HL-60/S4 treated with retinoic acid at 250 ng/mL for 4 days and 3 days (cell line): ENCODE data around the gene THAP4.

Experiments
- in situ Hi-C: fragments of 300-500 bp; cut with MboI; formaldehyde crosslinking; loops from 2 replicates; pipeline ENCODE4 v1.7.0; 2022; ENCODE audit warnings: low sequenced_read_pairs

Gene THAP4

DNA sequence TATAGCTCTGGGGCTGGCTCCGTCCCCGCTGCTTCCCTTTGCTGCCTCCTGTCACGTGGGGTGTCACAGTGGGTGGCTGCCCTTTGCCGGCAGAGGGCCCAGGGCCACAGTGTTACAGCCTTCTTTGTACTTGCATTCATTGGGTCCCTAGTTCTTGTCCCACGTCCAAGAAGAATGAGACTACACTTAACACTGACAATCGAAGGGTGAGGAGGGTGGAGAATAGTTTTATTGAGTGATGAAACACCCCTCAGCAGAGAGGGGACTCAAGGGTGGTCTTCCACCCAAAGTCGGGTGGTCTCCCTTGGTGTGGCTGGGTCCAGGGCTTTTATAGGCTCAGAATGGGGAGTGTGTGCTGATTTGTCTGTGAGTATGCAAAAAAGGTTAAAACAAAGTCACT lies 2.4 kb upstream of the THAP4 start:
- in situ Hi-C loops: no loop called here

DNA sequence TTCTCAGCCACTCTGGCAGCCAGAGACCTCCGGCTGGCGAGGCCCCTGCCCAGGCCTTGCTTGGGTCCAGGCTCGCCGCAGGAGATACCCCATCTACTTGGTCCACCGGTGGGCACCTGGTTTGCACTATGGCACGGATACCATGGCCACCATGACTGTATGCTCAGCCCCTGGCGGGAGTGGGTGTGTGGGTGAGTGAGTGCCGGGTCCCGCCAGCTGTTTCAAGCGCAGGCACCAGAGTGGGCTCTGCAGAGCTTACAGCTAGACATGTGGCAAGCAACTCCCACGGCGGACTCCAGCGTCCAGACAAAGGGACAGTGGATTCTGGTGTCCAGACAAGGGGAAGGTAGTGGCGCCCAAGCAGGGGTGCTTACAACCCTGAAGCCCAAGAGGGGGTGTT lies 2.0 kb upstream of the THAP4 start:
- in situ Hi-C loops: no loop called here

DNA sequence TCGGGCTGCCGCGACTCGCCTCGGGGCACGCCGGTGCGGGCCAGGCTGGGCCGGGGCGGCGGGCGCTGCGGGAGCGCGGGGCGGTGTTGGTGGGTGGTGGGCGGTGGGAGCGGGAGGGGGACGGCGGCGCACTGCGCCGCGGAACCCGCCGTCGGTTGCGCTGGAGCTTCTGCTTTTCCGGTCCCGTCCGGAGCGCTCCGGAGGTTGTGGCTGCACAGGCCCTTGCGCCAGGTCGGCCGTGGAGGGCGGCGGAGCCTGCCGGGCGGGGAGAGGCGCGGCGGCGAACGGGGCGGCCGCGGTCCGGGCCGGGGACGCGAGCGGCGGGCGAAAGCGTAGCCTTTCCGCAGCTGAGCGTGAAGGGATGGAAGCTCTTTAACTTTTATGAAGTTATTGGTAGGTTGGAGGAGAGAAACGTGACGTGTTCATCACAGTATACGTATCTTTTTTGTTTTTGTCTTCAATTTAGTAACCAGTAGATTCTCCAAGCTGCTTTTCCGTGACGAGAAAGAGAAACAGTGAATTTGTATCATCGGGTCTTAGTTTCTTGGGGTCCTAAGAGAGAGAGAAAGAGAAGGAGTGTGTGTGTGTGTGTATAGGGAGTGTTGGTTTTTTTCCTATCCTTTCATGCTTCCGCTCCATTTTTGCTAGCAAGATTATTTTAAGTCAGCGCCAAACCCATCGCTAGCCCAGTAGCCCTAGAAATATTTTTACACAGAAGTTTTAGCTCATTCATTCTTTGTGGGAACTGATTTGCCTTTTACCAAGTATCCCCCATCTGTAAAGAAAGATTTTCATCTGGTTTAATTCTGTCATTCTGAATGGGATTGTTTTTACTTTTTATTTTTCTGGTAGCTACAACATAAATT lies 1.1 kb upstream of the THAP4 start:
- in situ Hi-C loops: no loop called here

DNA sequence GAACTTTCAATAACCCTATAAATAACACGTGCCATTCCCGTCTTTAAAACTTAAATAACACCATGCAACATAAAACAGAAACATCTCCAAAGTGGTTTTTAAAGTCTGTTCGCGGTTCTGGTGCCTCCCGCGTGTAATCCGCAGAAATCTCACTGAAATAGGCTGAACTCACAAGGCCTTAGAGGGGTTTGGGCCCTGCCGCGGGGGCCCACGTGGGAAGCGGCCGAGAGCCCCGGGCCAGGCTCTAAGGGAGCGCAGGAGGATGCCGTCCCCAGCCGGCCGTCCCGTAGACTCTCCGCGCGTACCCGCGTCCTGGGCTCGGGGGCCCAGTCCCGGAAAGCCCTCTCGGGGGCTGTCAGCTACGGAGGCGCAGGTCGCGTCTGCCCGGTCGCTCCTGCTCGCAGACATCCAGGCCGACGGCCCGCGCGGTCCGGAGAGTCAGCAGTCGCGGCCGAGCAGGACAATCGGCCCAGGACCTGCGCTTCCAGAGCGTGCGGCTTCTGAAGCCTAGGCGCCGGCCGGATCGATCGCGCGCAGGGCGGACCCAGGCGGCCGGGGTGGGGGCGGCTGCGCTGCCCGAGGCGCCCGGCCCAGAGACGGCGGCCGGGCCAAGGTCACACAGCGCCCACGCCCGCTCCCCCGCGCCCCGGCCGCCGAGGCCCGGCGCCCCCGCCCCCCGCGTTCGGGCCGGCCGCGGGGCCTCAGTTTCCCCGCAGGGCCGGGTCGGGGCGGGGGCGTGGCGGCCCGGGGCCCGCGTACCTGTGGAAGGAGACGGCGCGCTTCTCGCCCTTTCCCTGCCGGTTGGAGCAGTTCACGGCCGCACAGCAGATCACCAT lies 558 bp downstream of the THAP4 start:
- in situ Hi-C loops: no loop called here

DNA sequence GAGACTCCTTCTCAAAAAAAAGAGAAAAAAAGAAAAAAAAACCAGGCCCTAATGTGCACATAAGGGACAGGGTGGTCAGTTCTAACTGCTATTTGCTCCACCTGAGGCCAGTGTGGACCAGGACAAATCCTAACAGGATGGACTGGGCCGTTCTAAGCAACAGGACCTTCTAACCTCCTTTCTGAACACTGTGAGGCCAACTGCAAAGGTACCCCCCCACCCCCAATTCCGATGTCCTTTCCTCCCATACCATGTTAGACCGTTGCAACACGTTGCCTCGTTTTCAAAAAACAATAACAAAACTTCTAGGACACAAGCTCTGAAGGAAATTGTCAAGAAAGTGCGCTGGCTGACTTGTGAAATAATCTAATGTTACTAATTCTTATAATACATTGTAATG lies 1.2 kb downstream of the THAP4 start:
- in situ Hi-C loops: no loop called here

DNA sequence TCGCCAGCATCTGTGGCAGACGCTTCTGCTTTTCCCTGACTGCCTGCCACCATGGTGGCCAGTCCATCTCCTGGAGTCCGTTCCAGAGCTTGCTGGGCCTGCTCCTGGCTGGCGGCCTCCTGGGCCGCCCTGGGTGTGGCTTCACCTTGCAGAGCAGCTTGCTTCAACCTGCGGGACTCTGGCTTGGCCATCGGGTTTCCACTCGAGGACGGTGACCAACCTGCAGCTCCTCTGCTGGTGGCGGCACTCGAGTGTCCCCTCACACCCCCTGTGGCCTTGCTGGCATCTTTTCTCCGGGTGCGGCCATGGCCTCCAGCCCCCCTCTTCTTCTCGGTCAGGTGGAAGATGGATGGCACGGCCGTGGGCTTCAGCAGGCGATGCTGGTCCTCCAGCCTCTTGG lies 3.4 kb downstream of the THAP4 start:
- in situ Hi-C loops: no loop called here

DNA sequence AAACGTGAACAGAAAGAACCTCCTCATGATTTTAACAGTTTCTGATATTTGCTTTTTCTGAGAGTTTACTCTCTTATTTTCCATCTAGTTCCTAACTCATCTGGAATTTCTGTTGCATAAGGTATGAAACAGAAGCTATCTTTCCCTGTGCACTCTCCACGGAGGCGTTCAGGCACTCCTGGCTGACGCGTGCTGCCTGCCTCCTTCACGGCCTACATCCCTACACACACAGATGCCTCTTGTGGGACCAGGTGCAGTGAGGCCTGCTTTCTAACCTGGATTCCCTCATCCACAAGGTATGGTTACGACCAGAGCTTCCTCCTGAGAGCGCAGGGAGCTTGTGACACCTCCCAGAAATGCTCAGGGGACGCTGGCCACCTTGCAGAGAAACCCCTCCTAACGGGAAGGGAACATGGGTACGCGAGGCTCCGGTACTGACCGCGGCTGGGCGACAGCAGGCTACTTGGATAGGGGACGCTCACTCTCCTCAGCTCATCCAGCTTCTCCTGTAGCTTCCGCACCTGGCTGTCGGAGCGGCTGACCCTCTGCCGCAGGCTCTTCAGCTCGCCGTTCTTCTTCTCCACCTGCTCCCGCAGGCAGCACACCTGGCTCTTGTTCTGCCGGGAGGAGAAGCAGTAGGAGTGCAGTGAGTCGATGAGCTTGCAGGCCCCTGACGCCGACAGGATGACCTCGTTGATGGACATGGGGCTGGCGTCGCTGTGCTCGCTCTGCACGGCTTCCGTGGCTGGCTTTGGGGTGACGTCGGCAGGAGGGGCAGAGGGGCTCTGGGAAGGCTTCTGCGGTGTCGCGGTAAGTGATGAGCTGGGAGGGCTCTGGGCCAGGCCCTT lies 4.3 kb downstream of the THAP4 start:
- in situ Hi-C loops: no loop called here

DNA sequence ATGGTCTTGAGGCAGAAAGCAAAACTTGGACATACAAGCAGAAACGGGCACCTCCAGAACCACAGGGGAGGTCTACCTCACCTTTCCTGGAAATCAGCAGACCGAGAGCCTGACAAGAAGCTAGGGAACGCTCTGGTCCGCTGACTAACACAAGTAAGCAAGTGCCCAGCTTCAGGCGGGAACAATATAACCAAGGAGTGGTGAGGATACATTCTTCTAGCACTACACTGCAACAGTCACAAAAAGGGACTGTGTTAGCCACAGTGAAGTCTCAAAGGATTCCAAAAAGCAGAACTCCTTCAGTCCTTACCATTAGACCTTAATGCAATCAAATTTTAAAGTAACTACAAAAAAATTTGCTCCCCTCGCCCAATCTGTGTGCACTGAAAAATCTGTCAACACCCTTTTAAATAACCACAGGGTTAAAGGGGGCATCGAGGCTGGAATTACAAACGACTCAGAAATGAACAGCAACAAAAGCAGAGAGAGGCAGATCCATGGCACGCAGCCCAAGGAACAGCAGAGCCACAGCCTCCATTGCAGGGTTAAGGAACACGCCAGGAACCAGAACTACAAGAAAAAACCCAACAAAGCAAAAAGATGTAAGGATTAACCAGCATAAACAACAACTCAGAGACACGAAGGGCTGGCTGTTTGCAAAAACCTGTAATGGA lies 7.1 kb downstream of the THAP4 start:
- in situ Hi-C loops: no loop called here

DNA sequence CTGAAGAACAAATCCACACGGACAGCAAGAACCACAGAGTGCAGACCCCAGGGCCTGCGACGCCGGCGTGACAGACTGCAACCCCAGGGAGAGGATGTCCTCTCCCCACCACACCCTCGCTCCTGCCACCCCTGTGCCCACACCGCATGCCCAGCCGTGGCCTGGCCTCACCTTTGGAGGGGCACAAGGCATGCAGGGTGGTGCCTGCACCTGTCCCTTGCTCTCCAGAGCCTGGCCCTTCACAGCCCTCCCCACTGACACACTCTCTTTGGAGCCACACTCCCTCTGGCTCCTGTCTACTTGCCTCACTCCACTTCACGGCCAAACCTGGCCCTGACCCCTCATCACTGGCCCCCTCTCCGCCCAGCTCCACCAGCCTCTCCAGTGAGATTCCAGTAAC lies 9.3 kb downstream of the THAP4 start:
- in situ Hi-C loops: no loop called here

DNA sequence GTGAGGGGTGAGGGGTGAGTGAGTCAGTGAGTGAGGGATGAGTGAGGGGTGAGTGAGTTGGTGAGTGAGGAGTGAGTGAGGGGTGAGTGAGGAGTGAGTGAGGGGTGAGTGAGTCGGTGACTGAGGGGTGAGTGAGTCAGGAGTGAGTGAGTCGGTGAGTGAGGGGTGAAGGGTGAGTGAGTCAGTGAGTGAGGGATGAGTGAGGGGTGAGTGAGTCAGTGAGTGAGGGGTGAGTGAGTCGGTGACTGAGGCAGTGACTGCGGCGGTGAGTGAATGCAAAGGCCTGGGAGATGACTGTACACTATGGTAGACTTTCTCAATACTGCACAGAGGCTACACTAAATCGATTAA lies 16.6 kb downstream of the THAP4 start:
- in situ Hi-C loops: no loop called here

DNA sequence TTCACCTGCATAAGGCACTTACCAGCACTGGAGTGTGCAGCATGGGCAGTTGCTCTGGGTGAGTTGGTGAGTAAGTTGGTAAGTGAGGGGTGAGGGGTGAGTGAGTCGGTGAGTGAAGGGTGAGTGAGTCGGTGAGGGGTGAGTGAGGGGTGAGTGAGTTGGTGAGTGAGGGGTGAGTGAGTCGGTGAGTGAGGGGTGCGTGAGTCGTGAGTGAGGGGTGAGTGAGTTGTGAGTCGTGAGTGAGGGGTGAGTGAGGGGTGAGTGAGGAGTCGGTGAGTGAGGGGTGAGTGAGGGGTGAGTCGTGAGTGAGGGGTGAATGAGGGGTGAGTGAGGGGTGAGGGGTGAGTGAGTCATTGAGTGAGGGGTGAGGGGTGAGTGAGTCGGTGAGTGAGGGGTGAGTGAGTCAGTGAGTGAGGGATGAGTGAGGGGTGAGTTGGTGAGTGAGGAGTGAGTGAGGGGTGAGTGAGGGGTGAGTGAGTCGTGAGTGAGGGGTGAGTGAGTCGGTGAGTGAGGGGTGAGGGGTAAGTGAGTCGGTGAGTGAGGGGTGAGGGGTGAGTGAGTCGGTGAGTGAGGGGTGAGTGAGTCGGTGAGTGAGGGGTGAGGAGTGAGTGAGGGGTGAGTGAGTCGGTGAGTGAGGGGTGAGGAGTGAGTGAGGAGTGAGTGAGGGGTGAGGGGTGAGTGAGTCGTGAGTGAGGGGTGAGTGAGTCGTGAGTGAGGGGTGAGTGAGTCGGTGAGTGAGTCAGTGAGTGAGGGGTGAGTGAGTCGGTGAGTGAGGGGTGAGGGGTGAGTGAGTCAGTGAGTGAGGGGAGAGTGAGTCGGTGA lies 17.1 kb downstream of the THAP4 start:
- in situ Hi-C loops: no loop called here

DNA sequence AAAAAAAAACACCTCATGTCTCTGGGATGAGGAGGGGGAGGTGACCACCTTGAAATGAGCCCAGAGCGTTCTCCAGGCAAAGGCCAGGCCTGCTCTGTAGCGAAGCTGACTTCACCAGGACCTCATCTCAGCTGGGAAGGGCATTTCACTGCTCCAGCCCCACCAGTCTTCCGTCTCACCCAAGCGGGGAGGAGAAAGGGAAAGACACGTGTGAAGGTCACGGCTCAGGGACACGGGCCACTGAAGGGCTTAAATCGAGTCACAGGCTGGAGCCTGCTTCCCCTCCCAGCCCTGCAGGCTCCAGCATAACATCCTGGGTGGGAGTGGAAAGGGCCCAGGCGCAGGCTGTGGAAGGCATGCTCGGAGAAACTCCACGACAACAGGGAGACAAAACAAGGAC lies 18.1 kb downstream of the THAP4 start:
- in situ Hi-C loops: no loop called here

DNA sequence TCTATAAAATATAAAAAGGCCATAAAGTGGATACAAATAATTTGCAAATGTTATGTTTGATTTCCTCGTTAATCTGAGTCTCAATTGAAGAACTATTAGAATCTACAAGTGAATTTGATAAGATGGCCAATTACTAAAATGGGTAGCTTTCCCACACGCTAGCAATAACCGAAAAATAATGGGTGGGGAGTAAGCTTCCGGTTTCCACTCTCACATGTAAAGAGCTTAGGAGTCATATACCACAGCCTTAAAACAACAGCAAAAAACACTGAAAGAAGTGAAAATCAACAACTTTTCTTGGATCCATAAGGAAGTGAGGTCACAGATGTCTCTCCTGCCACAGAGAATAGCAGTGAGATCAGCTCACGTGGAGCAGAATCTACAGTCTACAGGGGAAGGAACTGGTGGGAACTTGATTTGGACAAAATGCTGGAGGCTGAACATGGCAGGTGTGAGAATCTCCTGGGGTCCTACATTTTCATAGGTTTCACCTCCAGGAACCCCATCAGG lies 18.6 kb downstream of the THAP4 start:
- in situ Hi-C loops: no loop called here

DNA sequence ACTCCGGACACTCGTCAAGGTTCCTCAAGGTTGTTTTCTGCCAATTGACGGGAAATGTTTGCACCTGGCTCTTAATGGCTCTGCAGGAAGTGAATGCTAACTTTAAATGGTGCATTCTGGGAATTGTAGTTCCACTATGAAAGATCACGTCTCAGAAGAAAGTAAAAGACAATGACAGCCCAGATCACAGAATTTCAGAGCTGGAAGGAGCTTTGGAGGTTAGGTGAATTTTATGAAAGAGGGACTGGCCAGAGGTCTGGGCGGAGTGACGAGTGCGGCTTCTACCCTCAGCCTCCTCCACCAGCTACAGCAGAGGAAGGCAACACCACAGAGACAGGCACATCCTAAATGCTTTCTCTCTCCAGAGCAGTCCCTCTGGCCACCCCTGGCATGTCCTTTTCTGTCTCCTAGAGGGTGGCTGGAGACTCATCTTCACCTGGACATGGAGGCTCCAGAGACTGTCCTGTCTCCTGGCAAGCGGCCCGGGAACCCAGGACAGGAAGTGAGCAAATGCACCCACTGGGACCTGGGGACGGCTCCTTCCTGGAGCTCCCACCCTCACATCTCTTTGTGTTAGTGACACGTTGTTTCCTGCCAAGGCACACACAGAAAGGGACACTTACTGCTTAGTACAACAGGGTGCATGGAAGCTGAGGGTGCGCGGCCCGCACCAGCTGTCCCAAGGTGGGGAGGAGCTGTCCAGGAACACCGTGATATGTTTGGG lies 19.4 kb downstream of the THAP4 start:
- in situ Hi-C loops: no loop called here

DNA sequence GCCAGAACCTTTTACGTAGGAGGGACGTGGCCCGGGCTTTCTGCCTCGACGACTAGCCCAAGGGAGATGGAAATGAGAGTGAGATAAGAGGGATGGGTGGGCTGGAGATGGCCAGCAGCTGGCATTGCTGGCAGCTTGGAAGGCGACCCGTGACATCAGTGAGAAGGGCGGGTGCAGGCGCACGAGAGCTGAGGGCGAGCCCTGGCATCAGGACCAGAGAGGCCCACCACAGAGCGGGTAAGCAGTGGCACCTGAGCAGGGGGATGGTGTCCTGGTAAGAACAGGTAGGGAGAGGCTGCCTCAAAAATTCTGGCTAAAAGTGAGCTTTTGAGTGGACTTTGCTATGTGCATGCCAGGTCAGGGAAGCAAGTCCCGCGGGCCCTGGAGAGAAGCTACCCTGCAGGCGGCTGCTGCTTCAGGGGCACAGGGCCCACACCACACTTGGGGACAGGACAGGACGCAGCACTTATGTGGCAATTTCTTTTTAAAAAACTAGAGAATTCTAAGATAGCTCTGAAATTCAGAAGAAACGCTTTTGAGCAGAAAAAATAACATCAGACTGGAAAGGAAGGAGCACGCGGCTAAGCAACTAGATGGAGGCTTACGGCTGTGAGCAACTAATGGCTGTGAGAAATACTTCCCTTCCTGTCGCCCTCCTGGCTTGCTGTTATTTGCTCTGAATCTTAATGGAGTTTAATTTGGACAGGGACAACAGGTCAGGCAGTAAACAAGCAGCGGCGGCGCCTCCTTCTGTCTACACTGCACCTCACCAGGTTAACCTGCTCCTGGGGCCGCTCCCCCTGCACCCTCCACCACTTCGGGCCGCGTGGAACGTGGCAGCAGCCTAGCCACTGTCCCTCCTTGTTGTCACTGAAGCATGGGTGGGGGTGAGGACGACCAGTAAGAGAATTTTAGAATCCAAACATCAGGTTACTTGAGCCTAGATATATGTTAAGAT lies 20.5 kb downstream of the THAP4 start:
- in situ Hi-C loops: no loop called here

DNA sequence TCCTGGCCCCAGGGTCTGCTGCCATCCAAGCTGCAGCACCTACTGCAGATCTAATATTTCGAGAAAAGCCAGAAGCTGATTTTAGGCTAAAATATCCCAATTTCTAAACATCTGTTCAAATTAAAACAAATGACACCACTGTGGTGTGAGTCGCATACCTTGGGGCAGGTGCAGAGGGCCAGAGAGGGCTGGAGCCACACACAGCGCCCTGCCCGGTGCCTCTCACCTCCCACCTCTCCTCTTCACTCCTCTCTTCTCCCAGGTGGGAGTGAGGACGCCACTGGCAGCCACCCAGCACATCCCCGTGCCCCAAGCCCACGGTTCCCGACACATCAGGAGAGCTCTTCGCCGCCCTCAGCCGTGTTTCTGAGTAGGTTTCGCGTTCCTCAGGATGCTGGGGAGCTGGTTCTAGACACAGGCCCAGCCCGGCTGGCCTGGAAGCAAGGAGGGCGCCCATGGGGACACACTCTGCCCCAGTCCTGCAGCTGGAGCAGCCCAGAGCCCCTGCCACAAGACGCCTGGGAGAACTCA lies 21.4 kb downstream of the THAP4 start:
- in situ Hi-C loops: no loop called here

DNA sequence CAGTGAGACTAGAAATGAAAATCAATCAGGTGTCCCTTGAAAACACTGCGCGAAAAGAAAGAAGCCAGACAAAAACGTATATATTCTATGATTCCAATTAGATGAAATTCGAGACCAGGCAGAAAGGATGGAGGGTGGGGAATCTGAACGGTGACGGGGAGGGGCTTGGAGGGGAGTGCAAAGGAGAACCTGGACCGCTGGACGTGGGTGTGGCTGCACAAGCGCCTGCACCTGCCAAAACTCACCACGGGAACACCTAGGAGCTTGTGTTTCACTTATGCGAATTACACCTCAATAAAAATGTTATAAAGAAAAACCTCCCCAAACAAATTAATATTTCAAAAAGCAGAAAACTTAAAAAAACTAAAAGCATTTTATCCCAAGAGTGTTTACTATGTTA lies 21.9 kb downstream of the THAP4 start:
- in situ Hi-C loops: no loop called here
